DMS53 (cell line): ENCODE results near the gene KCTD4.
A peak's percentile ranks its signal among the peaks of the same experiment; 100 is the strongest.
"Not testable (repeated sequence)": the region's sequence is repeated elsewhere in the genome, so short reads cannot be mapped to it uniquely, and the experiment has no call there.

ENCODE experiments used
- DNase-seq: peaks from one replicate; lab custom pipeline; 2025; lab: John Stamatoyannopoulos, UW

The KCTD4 gene

DNA sequence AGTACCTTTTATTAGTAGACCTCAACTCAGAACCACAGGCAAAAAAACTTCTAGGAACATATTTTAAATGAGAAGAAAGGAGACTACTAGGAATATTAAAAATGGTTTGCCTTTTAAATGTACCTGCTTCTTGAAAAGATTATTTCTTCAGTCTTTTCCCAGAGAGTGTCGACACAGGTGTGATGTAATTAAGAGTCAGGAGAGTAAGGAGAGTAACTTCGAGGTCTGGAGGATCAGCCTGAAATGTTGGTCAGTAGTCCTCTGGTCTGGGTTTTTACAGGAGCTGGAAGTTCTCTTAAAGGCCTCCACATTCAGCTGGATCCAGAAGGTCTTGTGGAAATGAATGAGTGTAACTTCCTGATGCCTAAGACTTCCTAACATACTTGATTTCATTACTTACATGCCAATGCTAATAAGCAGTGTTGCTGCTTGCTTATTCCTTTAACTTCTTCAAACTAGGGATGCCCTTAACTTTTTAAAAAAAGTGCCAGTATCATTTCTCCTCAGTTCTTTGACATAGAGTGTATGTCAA, at the start of gene KCTD4:
TSS of gene KCTD4 (minus strand) at position 345 of the 532 bp plus-strand sequence. CDS start 6,478 bp downstream, outside the sequence.
- DNase-seq = no peak

DNA sequence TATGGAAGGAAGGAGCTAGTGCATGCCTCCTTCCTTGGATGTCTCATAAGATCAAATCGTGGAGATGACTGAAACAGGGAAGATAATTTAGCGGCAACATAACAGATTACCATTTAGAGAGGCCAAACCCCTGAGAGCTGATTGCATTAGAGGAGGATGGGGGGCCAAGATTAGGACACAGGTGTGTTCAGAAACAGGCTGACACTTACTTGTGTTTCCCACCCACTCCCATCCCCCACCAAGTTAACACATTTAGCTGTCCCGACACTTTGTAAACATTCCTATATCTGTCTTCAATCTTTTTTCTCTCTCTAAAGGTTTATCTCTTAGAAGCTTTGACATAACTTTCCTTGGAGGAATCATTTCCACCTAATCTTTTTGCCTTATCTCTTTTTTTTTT, 48.8 kb upstream of the KCTD4 start:
- DNase-seq = no peak

GRCh38 chr13:45244736-45245135, 43.9 kb upstream of the KCTD4 start:
- not testable (repeated sequence) for DNase-seq

- DNase-seq = no peak
Measured at GRCh38 chr13:45243077-45243476, 42.2 kb upstream of the KCTD4 start.

- DNase-seq = no peak
Measured at GRCh38 chr13:45242524-45242923, 41.7 kb upstream of the KCTD4 start.

DNA sequence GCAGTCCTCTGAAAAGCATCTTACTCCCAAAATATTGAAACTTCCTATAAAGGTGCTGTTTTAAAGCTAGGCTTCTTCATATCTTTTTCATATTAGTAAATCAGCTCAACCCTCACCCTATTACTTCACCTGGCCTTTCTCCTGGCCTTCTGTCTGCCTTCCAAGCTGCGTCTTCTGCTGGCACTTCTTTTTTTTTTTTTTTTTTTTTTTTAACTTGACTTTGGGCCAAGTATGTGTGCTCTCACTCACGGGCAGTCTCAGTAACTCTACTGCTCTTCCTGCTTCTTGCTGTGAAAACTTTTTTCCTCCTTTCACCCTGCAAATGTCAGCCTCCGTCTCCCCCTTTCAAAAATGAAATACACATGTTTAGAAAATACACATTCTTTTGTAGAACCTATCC, 41.2 kb upstream of the KCTD4 start:
- DNase-seq = peak; percentile 3

DNA sequence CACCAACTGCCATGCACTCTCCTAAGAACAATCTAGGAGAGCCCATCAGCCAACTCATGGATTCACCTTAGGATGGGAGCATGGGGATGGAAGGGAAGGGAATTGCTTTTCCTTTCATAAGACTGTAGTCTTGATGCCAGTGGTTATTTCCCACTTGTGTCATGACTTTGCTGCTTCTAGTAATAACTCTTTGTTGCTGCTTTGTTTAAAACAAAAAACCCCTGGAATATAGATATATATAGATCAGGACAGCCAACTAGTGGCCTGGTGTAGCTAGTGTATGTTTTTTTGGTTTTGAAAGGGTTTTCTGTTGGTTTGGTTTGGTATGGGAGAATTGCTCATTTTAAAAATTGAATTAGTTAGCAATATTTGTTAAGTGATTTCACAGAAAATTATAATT, 39.3 kb upstream of the KCTD4 start:
- DNase-seq = no peak

GRCh38 chr13:45238945-45239795, 38.3 kb upstream of the KCTD4 start:
- DNase-seq = no peak

GRCh38 chr13:45232591-45232990, 31.7 kb upstream of the KCTD4 start:
- DNase-seq = no peak

GRCh38 chr13:45231722-45232121, 30.9 kb upstream of the KCTD4 start:
- DNase-seq = peak; percentile 66

GRCh38 chr13:45231305-45231704, 30.5 kb upstream of the KCTD4 start:
- peak; percentile 39 for DNase-seq

GRCh38 chr13:45229172-45229571, 28.3 kb upstream of the KCTD4 start:
- DNase-seq = no peak

DNA sequence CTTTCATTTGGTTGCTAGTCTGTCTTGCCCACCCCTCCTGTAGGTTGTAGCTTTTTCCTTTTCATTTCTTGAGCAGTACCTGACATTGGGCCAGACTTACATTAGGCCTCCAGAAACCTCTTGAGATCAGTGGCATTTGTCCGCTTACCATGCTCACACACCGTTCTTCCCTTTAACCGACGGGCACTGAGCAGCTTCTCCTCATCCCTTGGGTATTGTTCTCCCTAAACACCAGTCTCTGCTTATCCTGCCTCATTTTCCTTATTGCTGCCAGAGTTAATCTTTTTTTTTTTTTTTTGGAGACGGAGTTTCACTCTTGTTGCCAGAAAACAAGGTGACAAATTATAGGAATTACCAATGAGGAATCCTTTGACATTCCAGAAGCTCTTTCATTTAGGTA, 27.2 kb upstream of the KCTD4 start:
- no peak for DNase-seq

DNA sequence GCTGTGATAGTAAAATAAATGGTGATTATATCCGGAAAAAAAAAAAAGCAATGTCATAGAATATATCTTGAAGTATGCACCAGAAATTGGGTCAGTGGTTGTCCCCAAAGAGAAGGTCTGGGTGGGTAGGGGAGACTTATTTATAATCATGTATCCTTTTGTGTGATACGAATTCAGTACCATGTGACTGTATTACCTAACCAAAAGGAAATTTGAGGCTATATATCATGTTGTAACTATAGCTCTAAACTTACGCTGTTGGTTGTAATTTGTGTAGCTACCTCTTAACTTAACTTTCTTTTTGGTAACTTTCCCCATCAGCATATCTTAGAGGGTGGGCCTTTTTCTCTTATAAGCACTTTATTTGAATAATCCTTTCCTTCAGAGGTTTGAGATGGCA, 25.2 kb upstream of the KCTD4 start:
- DNase-seq = no peak

- DNase-seq = no peak
Measured at GRCh38 chr13:45225370-45225769, 24.5 kb upstream of the KCTD4 start.

- DNase-seq = no peak
Measured at GRCh38 chr13:45224176-45224575, 23.3 kb upstream of the KCTD4 start.

DNA sequence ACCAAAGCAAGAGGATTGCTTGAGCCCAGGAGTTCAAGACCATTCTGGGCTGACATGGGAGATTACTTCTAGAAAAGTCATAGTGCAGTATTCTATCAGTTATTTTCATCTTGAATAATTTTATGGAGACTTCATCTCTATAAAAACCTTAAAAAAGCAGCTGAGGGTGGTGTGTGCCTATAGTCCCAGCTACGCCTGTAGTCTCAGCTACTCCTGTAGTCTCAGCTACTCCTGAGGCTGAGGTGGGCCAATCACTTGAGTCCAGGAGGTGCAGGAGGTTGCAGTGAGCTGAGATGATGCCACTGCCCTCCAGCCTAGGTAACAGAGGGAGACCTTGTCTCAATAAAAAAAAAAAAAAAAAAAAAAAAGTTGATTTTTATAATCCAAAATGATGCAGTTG, 22.1 kb upstream of the KCTD4 start:
- DNase-seq = no peak

- no peak for DNase-seq
Measured at GRCh38 chr13:45222516-45222915, 21.7 kb upstream of the KCTD4 start.

DNA sequence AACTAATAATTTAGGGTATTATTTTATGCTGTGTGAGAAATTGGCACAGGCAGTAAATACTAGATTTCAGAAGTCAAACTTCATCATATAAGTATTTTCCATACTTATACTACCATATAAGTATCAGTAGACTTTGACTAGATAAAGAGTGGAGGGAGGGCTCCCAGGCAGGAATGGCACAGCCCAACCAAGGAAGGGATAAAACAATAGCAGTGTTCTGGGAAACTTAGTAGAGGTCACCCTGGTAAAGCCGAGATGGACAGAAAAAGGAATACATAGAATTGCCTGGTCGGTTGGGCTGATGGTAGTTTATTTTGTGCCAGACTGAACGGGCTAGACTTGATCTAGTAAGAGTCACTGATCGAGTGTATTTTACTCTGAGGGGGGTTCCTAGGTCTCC, 19.6 kb upstream of the KCTD4 start:
- no peak for DNase-seq

DNA sequence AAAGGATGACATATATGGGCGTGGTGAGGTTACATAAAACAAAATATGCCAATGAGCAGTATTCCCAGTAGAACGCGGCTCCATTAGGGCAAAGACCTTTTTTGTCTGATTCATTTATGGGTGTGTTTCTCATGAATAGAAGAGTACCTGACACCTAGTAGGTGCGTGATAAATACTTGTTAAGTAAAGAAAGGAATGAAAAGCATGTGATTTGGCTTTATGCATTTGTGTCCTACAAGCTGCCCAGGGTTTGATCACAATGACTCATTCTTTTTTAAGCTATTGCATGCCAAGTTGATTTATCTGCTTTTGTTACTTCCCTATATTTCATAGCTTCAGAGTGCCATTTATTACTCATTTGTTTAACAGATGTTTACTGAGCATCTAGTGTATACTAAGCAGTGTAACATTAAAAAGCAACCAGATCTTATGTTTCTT, 19.1 kb upstream of the KCTD4 start:
- peak; percentile 5 for DNase-seq

- no peak for DNase-seq
Measured at GRCh38 chr13:45219123-45219891, 18.5 kb upstream of the KCTD4 start.

GRCh38 chr13:45218689-45219088, 17.8 kb upstream of the KCTD4 start:
- DNase-seq = no peak

- no peak for DNase-seq
Measured at GRCh38 chr13:45216193-45216592, 15.3 kb upstream of the KCTD4 start.
